Right lobe of liver (tissue), 4 donors: Measurements from ENCODE around the gene R3HDM4.
"Not testable (repeated sequence)": the region's sequence is repeated elsewhere in the genome, so short reads cannot be mapped to it uniquely, and the experiment has no call there.

Source experiments
- CTCF ChIP-seq, 4 donors: fragments of 200-600 bp in 3 of 4; fragments of 450-650 bp in 1 of 4; IDR thresholded peaks; one replicate each; pipeline versions ENCODE4 v1.5.1 to v1.8.0; 2016 to 2022; ENCODE audit warnings: antibody characterized with exemption in 4 of 4, mild to moderate bottlenecking in 2 of 4
- POLR2A ChIP-seq: fragments of 450-650 bp; IDR thresholded peaks from one replicate; pipeline ENCODE4 v1.6.1; 2017; ENCODE audit warnings: antibody characterized with exemption, mild to moderate bottlenecking
- donor health status: DM: no; HTN: no; CAD: no.
- donor health status: DM: no; HTN: no; CAD: no.
- donor health status: DM: no; HTN: yes; CAD: no.

- not testable (repeated sequence) for TF ChIP-seq CTCF (IDR thresholded peaks at IDR 0.05); POLR2A
These were observed 21.4 kb downstream of the R3HDM4 start for GRCh38 chr19:891421-892200.
